Liver (tissue), 9 donors: ENCODE results near the gene COL23A1. TPM values are rescaled to one million over a fixed set of nuclear protein-coding genes. Genes with fewer than 3 reads are reported as not detected.

Source experiments
- DNase-seq: peaks from one replicate; pipeline ENCODE4 v3.0.0-alpha.2; 2017; ENCODE audit warnings: low spot score
- H3K27ac ChIP-seq, 2 donors: one replicate each; pipeline ENCODE4 v1.7.0; 2013; ENCODE audit warnings: inconsistent platforms in 2 of 2, low read length in 2 of 2, control low read depth in 1 of 2, low read depth in 1 of 2, mild to moderate bottlenecking in 1 of 2
- H3K27me3 ChIP-seq, 4 donors: one replicate each; pipeline versions ENCODE4 v1.6.1 to v1.7.0; 2013; ENCODE audit warnings: low read length in 3 of 4, inconsistent platforms in 1 of 4, mild to moderate bottlenecking in 1 of 4, moderate library complexity in 1 of 4; ENCODE audit not compliant: control insufficient read depth in 4 of 4, insufficient read depth in 4 of 4
- H3K36me3 ChIP-seq, 4 donors: one replicate each; pipeline versions ENCODE4 v1.6.1 to v1.7.0; 2013; ENCODE audit warnings: low read length in 3 of 4, mild to moderate bottlenecking in 3 of 4, low read depth in 1 of 4, moderate library complexity in 1 of 4; ENCODE audit not compliant: control insufficient read depth in 4 of 4, insufficient read depth in 3 of 4
- H3K4me1 ChIP-seq, 4 donors: one replicate each; pipeline versions ENCODE4 v1.6.1 to v1.7.0; 2013; ENCODE audit warnings: low read length in 3 of 4, mild to moderate bottlenecking in 3 of 4, moderate library complexity in 1 of 4; ENCODE audit not compliant: control insufficient read depth in 4 of 4, insufficient read depth in 4 of 4
- H3K4me3 ChIP-seq, 3 donors: one replicate each; pipeline versions ENCODE4 v1.6.1 to v1.7.0; 2013; ENCODE audit warnings: low read length in 3 of 3, control low read depth in 1 of 3, low read depth in 1 of 3, mild to moderate bottlenecking in 1 of 3
- H3K9ac ChIP-seq, 2 donors: one replicate each; pipeline ENCODE4 v1.7.0; 2013; ENCODE audit warnings: low read length in 2 of 2, mild to moderate bottlenecking in 2 of 2, moderate library complexity in 2 of 2, control low read depth in 1 of 2, low read depth in 1 of 2
- H3K9me3 ChIP-seq, 4 donors: one replicate each; pipeline versions ENCODE4 v1.6.1 to v1.7.0; 2013; ENCODE audit warnings: low read length in 3 of 4; ENCODE audit not compliant: control insufficient read depth in 4 of 4
- FOXA1 ChIP-seq: IDR thresholded peaks from 2 replicates; pipeline ENCODE4 v1.6.1; 2016; ENCODE audit warnings: antibody characterized with exemption
- FOXA2 ChIP-seq: IDR thresholded peaks from 2 replicates; pipeline ENCODE4 v1.6.1; 2016; ENCODE audit warnings: antibody characterized with exemption
- GABPA ChIP-seq, 2 donors: IDR thresholded peaks in 1 of 2; conservative IDR thresholded peaks in 1 of 2; 2 replicates each; pipeline ENCODE4 v1.6.1; 2016; ENCODE audit warnings: antibody characterized with exemption in 2 of 2, mild to moderate bottlenecking in 1 of 2, moderate library complexity in 1 of 2
- HNF4A ChIP-seq, 2 donors: conservative IDR thresholded peaks; 2 replicates each; pipeline ENCODE4 v1.6.1; 2016; ENCODE audit warnings: antibody characterized with exemption in 2 of 2, mild to moderate bottlenecking in 2 of 2
- HNF4G ChIP-seq: IDR thresholded peaks from 2 replicates; pipeline ENCODE4 v1.6.1; 2016; ENCODE audit warnings: antibody characterized with exemption
- JUND ChIP-seq, 2 donors: IDR thresholded peaks; 2 replicates each; pipeline ENCODE4 v1.6.1; 2016; ENCODE audit warnings: antibody characterized with exemption in 2 of 2
- NR2F2 ChIP-seq: IDR thresholded peaks from 2 replicates; pipeline ENCODE4 v1.6.1; 2016; ENCODE audit warnings: antibody characterized with exemption
- RAD21 ChIP-seq, 2 donors: IDR thresholded peaks; 2 replicates each; pipeline ENCODE4 v1.6.1; 2016; ENCODE audit warnings: antibody characterized with exemption in 2 of 2, mild to moderate bottlenecking in 2 of 2
- SP1 ChIP-seq: IDR thresholded peaks from 2 replicates; pipeline ENCODE4 v1.6.1; 2018; ENCODE audit warnings: antibody characterized with exemption, mild to moderate bottlenecking
- TAF1 ChIP-seq: conservative IDR thresholded peaks from 2 replicates; pipeline ENCODE4 v1.6.1; 2016; ENCODE audit warnings: antibody characterized with exemption, mild to moderate bottlenecking
- YY1 ChIP-seq: IDR thresholded peaks from 2 replicates; pipeline ENCODE4 v1.6.1; 2016; ENCODE audit warnings: antibody characterized with exemption, mild to moderate bottlenecking
- WGBS: extraction: QIAGEN DNeasy Blood & Tissue Kit; methylation state at CpG from one replicate; pipeline ENCODE4 v1.1.7; 2013; 5-methylcytosine and 5-hydroxymethylcytosine counted together
- polyA plus RNA-seq, 2 donors: library from polyadenylated mRNA; stranded (reverse) in 1 of 2; unstranded in 1 of 2; fragments of 200-250 nt in 1 of 2; fragments of >200 nt in 1 of 2; fragmentation: Nextera tagmentation in 1 of 2; extraction: Ambion mirVana in 1 of 2; gene quantifications; one replicate each; pipeline versions ENCODE4 v1.2.1 to v1.2.3, GENCODE V29; 2013 to 2015
- total RNA-seq, 2 donors: library from RNA; depleted of rRNA; stranded (reverse); fragments of >200 nt; gene quantifications; one replicate each; pipeline ENCODE4 v1.2.3, GENCODE V29; 2014
- TF ChIP-seq, protein P1 (sequence below): fragments of 150-350 bp; IDR thresholded peaks from 2 replicates; pipeline ENCODE4 v1.5.1; 2017; ENCODE audit warnings: improper control_type of control experiment, low read depth, low read length; ENCODE audit not compliant: missing input control
- TF ChIP-seq, protein P2 (sequence below): IDR thresholded peaks from 2 replicates; pipeline ENCODE4 v1.6.1; 2016; ENCODE audit warnings: antibody characterized with exemption
- TF ChIP-seq, protein P3 (sequence below): IDR thresholded peaks from 2 replicates; pipeline ENCODE4 v1.6.1; 2016; ENCODE audit warnings: antibody characterized with exemption
- TF ChIP-seq, protein P4 (sequence below): IDR thresholded peaks from 2 replicates; pipeline ENCODE4 v1.6.1; 2016; ENCODE audit warnings: antibody characterized with exemption
- TF ChIP-seq, protein P5 (sequence below): IDR thresholded peaks from 2 replicates; pipeline ENCODE4 v1.6.1; 2016; ENCODE audit warnings: antibody characterized with exemption, mild to moderate bottlenecking
- donor health status: healthy.
- donor health status: healthy.
- donor health status: healthy.
- donor health status: healthy.
- donor health status: healthy.

COL23A1 gene
- total and polyA plus RNA-seq, 4 donors = 0.08 to 1.4 (median 0.27) TPM

DNA sequence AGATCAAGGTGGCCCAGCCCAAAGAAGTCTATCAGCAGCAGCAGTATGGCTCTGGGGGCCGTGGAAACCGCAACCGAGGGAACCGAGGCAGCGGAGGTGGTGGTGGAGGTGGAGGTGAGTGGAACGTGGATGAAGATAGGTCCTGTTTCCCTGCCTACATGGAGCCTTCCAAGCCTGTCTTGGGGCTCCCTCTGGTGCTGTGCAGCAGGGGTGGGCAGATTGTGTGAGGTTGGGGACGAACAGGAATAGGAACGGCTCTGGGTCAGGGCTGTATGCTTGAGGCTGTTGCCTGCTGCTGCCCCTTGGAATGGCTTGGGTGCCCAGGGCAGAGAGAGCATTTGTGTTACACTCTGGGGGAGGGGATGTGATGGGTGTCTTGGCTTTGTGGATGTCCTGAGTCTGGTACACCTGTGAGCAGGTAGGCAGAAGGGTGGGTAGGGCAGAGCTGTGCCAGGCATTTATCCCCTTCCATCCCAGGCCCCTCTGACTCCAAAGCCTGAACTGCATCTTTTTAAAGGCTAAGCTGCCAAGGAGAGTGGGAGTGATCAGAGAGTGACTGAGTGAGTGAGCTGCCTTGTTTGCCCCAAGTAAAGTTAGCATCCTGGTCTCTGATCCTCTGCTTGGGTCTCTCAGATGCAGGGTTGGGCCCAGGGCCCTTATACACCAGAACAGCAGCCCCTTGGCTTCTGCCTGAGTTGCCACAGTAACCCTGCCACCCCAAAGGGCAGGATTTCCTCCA lies 380.7 kb downstream of the COL23A1 start:
- DNase-seq = no peak
- H3K27ac ChIP-seq = no peak overlapping the region

DNA sequence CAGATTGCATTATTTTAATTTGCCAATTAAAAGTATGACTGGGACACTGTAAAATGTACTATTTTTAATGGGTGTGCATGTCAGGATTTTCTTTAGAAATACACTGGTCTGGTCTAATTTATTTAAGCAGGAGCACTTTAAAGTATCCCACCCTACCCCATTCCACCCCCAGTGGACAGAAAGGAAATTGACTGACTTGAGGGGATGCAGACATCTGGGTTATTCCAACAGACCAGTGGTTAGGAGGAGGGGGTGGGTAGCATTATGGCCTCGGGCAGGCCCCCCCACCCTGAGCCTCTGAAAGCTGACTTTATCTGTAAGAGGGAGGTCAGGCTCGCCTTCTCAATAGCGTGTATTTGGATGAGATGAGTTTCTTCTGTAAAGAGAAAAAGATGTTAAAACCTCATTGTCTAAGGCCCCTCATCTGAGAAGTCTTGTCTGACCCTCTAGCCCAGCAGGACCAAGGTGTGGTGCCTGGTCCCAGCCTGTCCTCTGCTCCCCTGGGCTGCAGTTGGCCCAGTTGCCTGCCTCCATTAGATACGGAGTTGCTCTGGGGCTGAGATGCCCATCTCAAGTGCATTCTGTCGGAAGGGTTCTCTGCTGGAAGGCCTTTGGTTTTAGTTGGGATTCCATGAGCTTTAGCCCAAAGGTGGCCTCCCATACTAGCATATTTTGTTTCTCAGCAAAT lies 381.5 kb downstream of the COL23A1 start:
- H3K27ac ChIP-seq = no peak overlapping the region
- TF ChIP-seq, protein P1, sequence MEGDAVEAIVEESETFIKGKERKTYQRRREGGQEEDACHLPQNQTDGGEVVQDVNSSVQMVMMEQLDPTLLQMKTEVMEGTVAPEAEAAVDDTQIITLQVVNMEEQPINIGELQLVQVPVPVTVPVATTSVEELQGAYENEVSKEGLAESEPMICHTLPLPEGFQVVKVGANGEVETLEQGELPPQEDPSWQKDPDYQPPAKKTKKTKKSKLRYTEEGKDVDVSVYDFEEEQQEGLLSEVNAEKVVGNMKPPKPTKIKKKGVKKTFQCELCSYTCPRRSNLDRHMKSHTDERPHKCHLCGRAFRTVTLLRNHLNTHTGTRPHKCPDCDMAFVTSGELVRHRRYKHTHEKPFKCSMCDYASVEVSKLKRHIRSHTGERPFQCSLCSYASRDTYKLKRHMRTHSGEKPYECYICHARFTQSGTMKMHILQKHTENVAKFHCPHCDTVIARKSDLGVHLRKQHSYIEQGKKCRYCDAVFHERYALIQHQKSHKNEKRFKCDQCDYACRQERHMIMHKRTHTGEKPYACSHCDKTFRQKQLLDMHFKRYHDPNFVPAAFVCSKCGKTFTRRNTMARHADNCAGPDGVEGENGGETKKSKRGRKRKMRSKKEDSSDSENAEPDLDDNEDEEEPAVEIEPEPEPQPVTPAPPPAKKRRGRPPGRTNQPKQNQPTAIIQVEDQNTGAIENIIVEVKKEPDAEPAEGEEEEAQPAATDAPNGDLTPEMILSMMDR = no peak
- no peak for TF ChIP-seq HNF4A (conservative IDR thresholded peaks at IDR 0.05)
- TF ChIP-seq, protein P2, sequence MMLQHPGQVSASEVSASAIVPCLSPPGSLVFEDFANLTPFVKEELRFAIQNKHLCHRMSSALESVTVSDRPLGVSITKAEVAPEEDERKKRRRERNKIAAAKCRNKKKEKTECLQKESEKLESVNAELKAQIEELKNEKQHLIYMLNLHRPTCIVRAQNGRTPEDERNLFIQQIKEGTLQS = no peak
- TF ChIP-seq, protein P3, sequence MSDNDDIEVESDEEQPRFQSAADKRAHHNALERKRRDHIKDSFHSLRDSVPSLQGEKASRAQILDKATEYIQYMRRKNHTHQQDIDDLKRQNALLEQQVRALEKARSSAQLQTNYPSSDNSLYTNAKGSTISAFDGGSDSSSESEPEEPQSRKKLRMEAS = no peak
- no peak for TF ChIP-seq YY1
- TF ChIP-seq NR2F2 = no peak
- no peak for TF ChIP-seq HNF4G
- TF ChIP-seq RAD21 (IDR thresholded peaks at IDR 0.05) = no peak
- no peak for TF ChIP-seq GABPA (IDR thresholded peaks at IDR 0.05 in 1 of 2, conservative IDR thresholded peaks at IDR 0.05 in 1 of 2)
- no peaks in the 10 kb centered on the region for H3K9me3 ChIP-seq
- 87% methylated on average over 5 of the region's 5 CpGs for WGBS
- peaks cover 23 to 68% (median 55%) of the 10 kb centered on the region in 4 donors for H3K36me3 ChIP-seq
- no peak overlapping the region for H3K9ac ChIP-seq
- H3K27me3 ChIP-seq = no peaks in the 10 kb centered on the region
- H3K4me1 ChIP-seq = peaks cover 17 to 51% (median 43%) of the 10 kb centered on the region in 4 donors
- no peak for DNase-seq
- H3K4me3 ChIP-seq = no peak overlapping the region

More for the DNA sequence above, 380.7 kb downstream of the COL23A1 start:
- Histone ChIP-seq H3K4me3 (no peak overlapping the region), H3K9ac (no peak overlapping the region), H3K36me3 (peaks cover 24 to 75% (median 55%) of the 10 kb centered on the region in 4 donors), H3K4me1 (peaks cover 21 to 55% (median 48%) of the 10 kb centered on the region in 4 donors), H3K9me3 (no peaks in the 10 kb centered on the region), H3K27me3 (no peaks in the 10 kb centered on the region)
- WGBS = 92% methylated on average over 8 of the region's 8 CpGs
- TF ChIP-seq YY1 (no peak), HNF4G (no peak)

DNA sequence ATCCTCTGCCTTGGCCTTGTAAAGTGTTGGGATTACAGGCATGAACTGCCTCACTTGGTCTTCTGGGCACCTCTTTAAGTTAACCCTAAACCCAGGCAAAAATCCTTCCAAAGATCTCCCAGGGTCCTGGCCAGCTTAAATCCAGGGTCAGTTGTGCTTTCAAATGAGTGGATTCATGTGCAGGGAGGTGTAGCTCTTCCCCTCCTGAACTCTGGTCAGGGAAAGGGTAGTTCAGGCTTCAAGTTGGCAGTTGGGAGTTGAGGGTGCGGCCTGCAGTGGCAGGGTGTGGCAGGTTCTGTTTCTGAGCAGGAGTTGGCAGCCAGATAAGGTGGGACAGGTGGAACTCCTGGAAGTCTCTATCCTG lies 382.3 kb downstream of the COL23A1 start:
- no peak for DNase-seq
- no peak overlapping the region for H3K9ac ChIP-seq
- no peak overlapping the region for H3K27ac ChIP-seq
- H3K27me3 ChIP-seq = no peaks in the 10 kb centered on the region
- H3K36me3 ChIP-seq = peaks cover 23 to 64% (median 54%) of the 10 kb centered on the region in 4 donors
- H3K9me3 ChIP-seq = no peaks in the 10 kb centered on the region
- WGBS = 87% methylated on average over 1 of the region's 1 CpG
- no peak overlapping the region for H3K4me3 ChIP-seq
- TF ChIP-seq FOXA1 (no peak), RAD21 (IDR thresholded peaks at IDR 0.05) (no peak), FOXA2 (no peak), JUND (IDR thresholded peaks at IDR 0.05) (no peak), HNF4A (conservative IDR thresholded peaks at IDR 0.05) (no peak), SP1 (no peak), TAF1 (no peak), HNF4G (no peak), YY1 (no peak), GABPA (IDR thresholded peaks at IDR 0.05 in 1 of 2, conservative IDR thresholded peaks at IDR 0.05 in 1 of 2) (no peak)
- TF ChIP-seq, protein P3 = no peak
- TF ChIP-seq, protein P4, sequence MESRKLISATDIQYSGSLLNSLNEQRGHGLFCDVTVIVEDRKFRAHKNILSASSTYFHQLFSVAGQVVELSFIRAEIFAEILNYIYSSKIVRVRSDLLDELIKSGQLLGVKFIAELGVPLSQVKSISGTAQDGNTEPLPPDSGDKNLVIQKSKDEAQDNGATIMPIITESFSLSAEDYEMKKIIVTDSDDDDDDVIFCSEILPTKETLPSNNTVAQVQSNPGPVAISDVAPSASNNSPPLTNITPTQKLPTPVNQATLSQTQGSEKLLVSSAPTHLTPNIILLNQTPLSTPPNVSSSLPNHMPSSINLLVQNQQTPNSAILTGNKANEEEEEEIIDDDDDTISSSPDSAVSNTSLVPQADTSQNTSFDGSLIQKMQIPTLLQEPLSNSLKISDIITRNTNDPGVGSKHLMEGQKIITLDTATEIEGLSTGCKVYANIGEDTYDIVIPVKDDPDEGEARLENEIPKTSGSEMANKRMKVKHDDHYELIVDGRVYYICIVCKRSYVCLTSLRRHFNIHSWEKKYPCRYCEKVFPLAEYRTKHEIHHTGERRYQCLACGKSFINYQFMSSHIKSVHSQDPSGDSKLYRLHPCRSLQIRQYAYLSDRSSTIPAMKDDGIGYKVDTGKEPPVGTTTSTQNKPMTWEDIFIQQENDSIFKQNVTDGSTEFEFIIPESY = no peak
- TF ChIP-seq, protein P5, sequence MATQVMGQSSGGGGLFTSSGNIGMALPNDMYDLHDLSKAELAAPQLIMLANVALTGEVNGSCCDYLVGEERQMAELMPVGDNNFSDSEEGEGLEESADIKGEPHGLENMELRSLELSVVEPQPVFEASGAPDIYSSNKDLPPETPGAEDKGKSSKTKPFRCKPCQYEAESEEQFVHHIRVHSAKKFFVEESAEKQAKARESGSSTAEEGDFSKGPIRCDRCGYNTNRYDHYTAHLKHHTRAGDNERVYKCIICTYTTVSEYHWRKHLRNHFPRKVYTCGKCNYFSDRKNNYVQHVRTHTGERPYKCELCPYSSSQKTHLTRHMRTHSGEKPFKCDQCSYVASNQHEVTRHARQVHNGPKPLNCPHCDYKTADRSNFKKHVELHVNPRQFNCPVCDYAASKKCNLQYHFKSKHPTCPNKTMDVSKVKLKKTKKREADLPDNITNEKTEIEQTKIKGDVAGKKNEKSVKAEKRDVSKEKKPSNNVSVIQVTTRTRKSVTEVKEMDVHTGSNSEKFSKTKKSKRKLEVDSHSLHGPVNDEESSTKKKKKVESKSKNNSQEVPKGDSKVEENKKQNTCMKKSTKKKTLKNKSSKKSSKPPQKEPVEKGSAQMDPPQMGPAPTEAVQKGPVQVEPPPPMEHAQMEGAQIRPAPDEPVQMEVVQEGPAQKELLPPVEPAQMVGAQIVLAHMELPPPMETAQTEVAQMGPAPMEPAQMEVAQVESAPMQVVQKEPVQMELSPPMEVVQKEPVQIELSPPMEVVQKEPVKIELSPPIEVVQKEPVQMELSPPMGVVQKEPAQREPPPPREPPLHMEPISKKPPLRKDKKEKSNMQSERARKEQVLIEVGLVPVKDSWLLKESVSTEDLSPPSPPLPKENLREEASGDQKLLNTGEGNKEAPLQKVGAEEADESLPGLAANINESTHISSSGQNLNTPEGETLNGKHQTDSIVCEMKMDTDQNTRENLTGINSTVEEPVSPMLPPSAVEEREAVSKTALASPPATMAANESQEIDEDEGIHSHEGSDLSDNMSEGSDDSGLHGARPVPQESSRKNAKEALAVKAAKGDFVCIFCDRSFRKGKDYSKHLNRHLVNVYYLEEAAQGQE = no peak
- TF ChIP-seq, protein P2 = no peak
- peaks cover 12 to 43% (median 36%) of the 10 kb centered on the region in 4 donors for H3K4me1 ChIP-seq
